Activated naive CD8-positive, alpha-beta T cell treated with anti-CD3 and anti-CD28 coated beads, Interleukin-2, amount 10 ng/mL, durations not matched to agents 7 days and 5 days (primary cell): ENCODE measurements around the gene CXorf66. TPM values are rescaled to one million over a fixed set of nuclear protein-coding genes. Genes with fewer than 3 reads are reported as not detected.
"Not testable (repeated sequence)": the region's sequence is repeated elsewhere in the genome, so short reads cannot be mapped to it uniquely, and the experiment has no call there.

Source experiments
- ATAC-seq: fragments of 150-1000 bp; cut with Tn5 transposase; one replicate; pipeline ENCODE4 v1.10.0; 2021; ENCODE audit warnings: low read depth, moderate library complexity
- POLR2A ChIA-PET: fragments of 350-600 bp; sonication (Branson Sonifier 250); formaldehyde crosslinking; loops from one replicate; lab custom pipeline; 2021; ENCODE audit warnings: antibody characterized with exemption; lab: Charles Lee
- DNase-seq: peaks from one replicate; pipeline ENCODE4 v3.0.0; 2021
- H3K27ac Mint-ChIP-seq: one replicate; pipeline ENCODE4 v1.8.0; 2022; ENCODE audit warnings: mild to moderate bottlenecking, mixed read lengths
- H3K27me3 Mint-ChIP-seq: one replicate; pipeline ENCODE4 v1.8.0; 2022; ENCODE audit warnings: mild to moderate bottlenecking, moderate library complexity, mixed read lengths
- H3K36me3 Mint-ChIP-seq: one replicate; pipeline ENCODE4 v1.8.0; 2021; ENCODE audit warnings: mild to moderate bottlenecking, mixed read lengths
- H3K4me1 Mint-ChIP-seq: one replicate; pipeline ENCODE4 v1.8.0; 2021; ENCODE audit warnings: mixed read lengths
- H3K4me3 Mint-ChIP-seq: one replicate; pipeline ENCODE4 v1.8.0; 2022; ENCODE audit warnings: mild to moderate bottlenecking, moderate library complexity, mixed read lengths
- H3K9me3 Mint-ChIP-seq: one replicate; pipeline ENCODE4 v1.8.0; 2021; ENCODE audit warnings: mixed read lengths
- total RNA-seq, 2 experiments: library from RNA; stranded (reverse); gene quantifications; one replicate each; pipeline ENCODE4 v1.2.3, GENCODE V29; 2021

CXorf66 gene
- total RNA-seq, 2 experiments from 2014 or later, result not detected

DNA sequence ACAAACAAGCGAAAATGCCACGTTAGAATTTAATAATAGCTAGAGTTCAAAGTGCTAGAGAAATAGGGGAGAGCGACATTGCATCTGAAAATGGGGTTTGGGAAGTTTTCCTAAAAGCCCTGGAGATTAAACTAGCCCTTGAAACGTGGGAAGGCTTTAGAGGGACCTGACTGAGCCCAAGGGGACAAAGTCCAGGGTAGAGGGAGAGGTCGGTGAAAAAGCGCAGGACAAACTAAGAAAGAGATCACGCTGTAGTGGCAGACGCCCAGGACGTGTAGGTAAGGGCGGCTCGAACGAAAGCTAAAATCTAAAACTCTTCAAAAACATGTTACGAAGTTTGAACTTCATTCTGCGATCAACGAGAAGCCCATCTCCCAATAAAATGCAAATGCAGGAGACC is 31.4 kb downstream of the CXorf66 start:
- H3K27me3 Mint-ChIP-seq, result no peaks in the 10 kb centered on the region
- H3K9me3 Mint-ChIP-seq, result no peaks in the 10 kb centered on the region
- POLR2A ChIA-PET, result interaction anchor here (0.6 kb wide), 1 partner anchor 123 kb away, joined by 3 read pairs; no protein-coding TSS in a partner anchor
- H3K4me1 Mint-ChIP-seq, result peaks cover 12% of the 10 kb centered on the region
- peak overlapping the region; percentile 98 for H3K27ac Mint-ChIP-seq
- no peak for ATAC-seq
- no peak for DNase-seq
- peak overlapping the region; percentile 90 for H3K4me3 Mint-ChIP-seq
- H3K36me3 Mint-ChIP-seq, result peaks cover 3% of the 10 kb centered on the region

- ATAC-seq, result peak; percentile 77
- Mint-ChIP-seq H3K27me3 (no peaks in the 10 kb centered on the region), H3K4me3 (peak within 1 kb of the TSS; percentile 90), H3K27ac (peak within 1 kb of the TSS; percentile 98), H3K36me3 (peaks cover 3% of the 10 kb centered on the region), H3K4me1 (peaks cover 12% of the 10 kb centered on the region), H3K9me3 (no peaks in the 10 kb centered on the region)
- peak; percentile 79 for DNase-seq
- POLR2A ChIA-PET, result no interaction called here
Measured at GRCh38 chrX:139932901-139933796, 32.2 kb downstream of the CXorf66 start, which contains the start of gene ATP11C. Gene ATP11C, minus strand, starts transcription at chrX:139933053. Its CDS starts 1,011 bp downstream, at chrX:139932042.

GRCh38 chrX:139932073-139932900 is 33.0 kb downstream of the CXorf66 start:
- POLR2A ChIA-PET, result interaction anchor here (1.1 to 1.2 kb wide), 2 partner anchors 9 to 194 kb away, joined by 3 read pairs; no protein-coding TSS in a partner anchor
- H3K36me3 Mint-ChIP-seq, result peaks cover 3% of the 10 kb centered on the region

DNA sequence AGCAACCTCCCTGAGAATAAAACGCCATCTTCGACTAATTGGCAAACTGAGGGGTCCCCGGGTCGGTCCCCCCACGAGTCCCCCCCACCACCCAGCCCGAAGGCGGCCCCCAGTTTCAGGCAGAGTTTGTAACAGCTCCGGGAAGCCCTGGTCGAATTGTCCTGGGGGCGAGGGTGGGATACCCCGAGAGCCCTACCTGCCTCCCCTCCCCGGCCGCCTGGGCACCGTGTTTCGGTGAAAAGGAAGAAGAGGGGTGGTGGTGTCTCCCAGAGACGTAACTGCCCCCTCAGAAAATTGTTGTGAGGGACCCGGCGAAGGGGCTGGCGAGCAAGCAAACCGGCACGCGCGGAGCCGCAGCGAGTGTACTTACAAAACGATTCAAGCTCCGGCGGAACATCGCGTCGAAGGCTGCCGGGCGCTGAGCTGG is 33.7 kb downstream of the CXorf66 start:
- POLR2A ChIA-PET, result interaction anchor here (1.1 to 1.2 kb wide), 2 partner anchors 9 to 193 kb away, joined by 3 read pairs; no protein-coding TSS in a partner anchor

More at GRCh38 chrX:139932073-139932900, 33.0 kb downstream of the CXorf66 start:
- Mint-ChIP-seq H3K9me3 (no peaks in the 10 kb centered on the region), H3K4me3 (peak overlapping the region; percentile 90), H3K27me3 (no peaks in the 10 kb centered on the region), H3K4me1 (peaks cover 12% of the 10 kb centered on the region), H3K27ac (peak overlapping the region; percentile 98)
- ATAC-seq, result peak; percentile 55
- DNase-seq, result peak; percentile 66

GRCh38 chrX:139930916-139931645 is 34.2 kb downstream of the CXorf66 start:
- Mint-ChIP-seq H3K36me3 (peaks cover 3% of the 10 kb centered on the region), H3K4me3 (peak overlapping the region; percentile 74), H3K4me1 (peaks cover 12% of the 10 kb centered on the region), H3K27me3 (no peaks in the 10 kb centered on the region), H3K9me3 (no peaks in the 10 kb centered on the region), H3K27ac (peak overlapping the region; percentile 70)
- POLR2A ChIA-PET, result interaction anchor here (1.1 to 1.2 kb wide), 2 partner anchors 8 to 192 kb away, joined by 3 read pairs; no protein-coding TSS in a partner anchor
- DNase-seq (peak; percentile 42), ATAC-seq (peak; percentile 15)

More for the DNA sequence above, 33.7 kb downstream of the CXorf66 start:
- Mint-ChIP-seq H3K4me3 (peak overlapping the region; percentile 74), H3K4me1 (peaks cover 12% of the 10 kb centered on the region), H3K9me3 (no peaks in the 10 kb centered on the region), H3K36me3 (peaks cover 3% of the 10 kb centered on the region), H3K27me3 (no peaks in the 10 kb centered on the region), H3K27ac (peak overlapping the region; percentile 70)
- ATAC-seq (no peak), DNase-seq (no peak)

DNA sequence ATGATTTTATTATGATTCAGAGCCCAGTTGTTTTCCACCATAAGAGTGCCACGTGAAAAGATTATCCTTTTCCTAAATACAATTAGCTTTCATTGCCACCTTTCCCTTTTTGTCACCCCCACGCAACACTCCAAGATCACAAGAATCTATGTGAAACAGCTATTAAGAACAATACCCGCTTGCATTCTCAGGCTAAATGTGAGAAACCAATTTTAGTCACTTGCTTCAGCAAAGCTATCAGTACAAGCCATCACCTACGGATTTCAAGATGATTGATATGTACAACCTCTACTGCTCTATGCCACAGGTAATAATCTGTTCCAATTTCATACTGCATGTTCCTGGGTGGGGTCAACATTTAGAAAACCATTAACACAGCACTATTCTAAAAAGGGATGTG is 34.9 kb downstream of the CXorf66 start:
- Mint-ChIP-seq H3K4me1 (peaks cover 16% of the 10 kb centered on the region), H3K36me3 (peaks cover 3% of the 10 kb centered on the region), H3K27ac (no peak overlapping the region), H3K4me3 (peak overlapping the region; percentile 74), H3K27me3 (no peaks in the 10 kb centered on the region), H3K9me3 (no peaks in the 10 kb centered on the region)
- ATAC-seq (no peak), DNase-seq (no peak)
- POLR2A ChIA-PET, result no interaction called here

GRCh38 chrX:139929876-139930275 is 35.4 kb downstream of the CXorf66 start:
- H3K27ac Mint-ChIP-seq, result no peak overlapping the region
- no peak for DNase-seq
- ATAC-seq, result no peak
- no peaks in the 10 kb centered on the region for H3K9me3 Mint-ChIP-seq
- POLR2A ChIA-PET, result no interaction called here
- peaks cover 3% of the 10 kb centered on the region for H3K36me3 Mint-ChIP-seq
- H3K4me3 Mint-ChIP-seq, result no peak overlapping the region
- peaks cover 17% of the 10 kb centered on the region for H3K4me1 Mint-ChIP-seq
- H3K27me3 Mint-ChIP-seq, result no peaks in the 10 kb centered on the region

DNA sequence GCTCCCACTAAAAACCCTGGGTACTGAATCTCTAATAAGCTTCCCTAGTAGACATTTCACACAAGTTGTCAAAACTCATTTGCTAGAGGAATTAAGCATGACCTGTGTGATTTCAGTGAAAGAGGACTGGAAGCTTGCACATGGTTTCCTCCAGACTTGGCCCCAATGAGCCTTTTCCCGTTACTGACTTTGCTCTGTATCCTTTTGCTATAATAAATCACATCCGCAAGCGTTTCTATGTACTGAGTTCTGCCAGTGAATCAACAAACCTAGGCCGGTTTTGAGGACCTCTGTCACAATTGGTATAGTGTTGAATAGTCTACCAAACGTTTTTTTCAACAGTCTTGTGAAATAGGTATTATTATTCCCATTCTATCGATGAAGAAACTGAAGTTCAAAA is 40.6 kb downstream of the CXorf66 start:
- H3K4me1 Mint-ChIP-seq, result peaks cover 11% of the 10 kb centered on the region
- POLR2A ChIA-PET, result no interaction called here
- DNase-seq, result no peak
- H3K27me3 Mint-ChIP-seq, result no peaks in the 10 kb centered on the region
- no peaks in the 10 kb centered on the region for H3K9me3 Mint-ChIP-seq
- peaks cover 14% of the 10 kb centered on the region for H3K36me3 Mint-ChIP-seq
- no peak for ATAC-seq
- no peak overlapping the region for H3K4me3 Mint-ChIP-seq
- H3K27ac Mint-ChIP-seq, result no peak overlapping the region

DNA sequence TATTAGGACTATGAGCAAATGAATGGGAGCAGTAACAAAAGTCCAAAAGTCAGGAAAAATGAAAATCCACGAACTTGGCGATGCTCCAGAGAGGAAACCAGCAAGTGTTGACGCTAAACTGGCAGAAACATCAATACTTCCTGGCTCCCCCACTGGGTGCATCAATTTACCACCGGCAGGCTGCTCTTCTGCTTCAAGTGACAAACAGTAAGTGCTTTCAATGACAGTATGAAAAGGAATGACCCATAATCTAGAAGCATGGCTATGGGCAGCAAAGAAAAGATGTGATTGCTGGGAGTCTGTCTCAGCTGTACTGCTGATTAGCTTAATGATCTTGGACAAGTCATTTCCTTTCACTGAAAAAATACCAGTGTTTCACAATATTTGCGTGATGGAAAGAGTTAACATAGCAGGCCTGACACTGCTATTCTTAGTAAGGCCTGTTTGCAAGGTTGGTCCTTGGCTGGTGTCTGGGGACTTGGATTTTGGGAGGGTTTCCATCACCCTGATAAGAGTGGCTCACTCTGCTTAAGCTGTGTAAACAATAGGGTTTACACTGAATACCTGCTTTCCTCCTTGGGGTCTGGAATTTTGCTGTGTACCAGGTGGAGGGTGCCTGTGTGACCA is 41.1 kb downstream of the CXorf66 start:
- no peak overlapping the region for H3K27ac Mint-ChIP-seq
- H3K27me3 Mint-ChIP-seq, result no peaks in the 10 kb centered on the region
- no peak for DNase-seq
- POLR2A ChIA-PET, result no interaction called here
- H3K36me3 Mint-ChIP-seq, result peaks cover 14% of the 10 kb centered on the region
- H3K4me3 Mint-ChIP-seq, result no peak overlapping the region
- H3K4me1 Mint-ChIP-seq, result peaks cover 10% of the 10 kb centered on the region
- H3K9me3 Mint-ChIP-seq, result no peaks in the 10 kb centered on the region
- ATAC-seq, result no peak

GRCh38 chrX:139921142-139921541 is 44.2 kb downstream of the CXorf66 start:
- H3K36me3 Mint-ChIP-seq, result peaks cover 12% of the 10 kb centered on the region
- H3K4me3 Mint-ChIP-seq, ATAC-seq, H3K4me1 Mint-ChIP-seq, H3K27me3 Mint-ChIP-seq, POLR2A ChIA-PET, H3K27ac Mint-ChIP-seq, DNase-seq, H3K9me3 Mint-ChIP-seq: not testable (repeated sequence)

DNA sequence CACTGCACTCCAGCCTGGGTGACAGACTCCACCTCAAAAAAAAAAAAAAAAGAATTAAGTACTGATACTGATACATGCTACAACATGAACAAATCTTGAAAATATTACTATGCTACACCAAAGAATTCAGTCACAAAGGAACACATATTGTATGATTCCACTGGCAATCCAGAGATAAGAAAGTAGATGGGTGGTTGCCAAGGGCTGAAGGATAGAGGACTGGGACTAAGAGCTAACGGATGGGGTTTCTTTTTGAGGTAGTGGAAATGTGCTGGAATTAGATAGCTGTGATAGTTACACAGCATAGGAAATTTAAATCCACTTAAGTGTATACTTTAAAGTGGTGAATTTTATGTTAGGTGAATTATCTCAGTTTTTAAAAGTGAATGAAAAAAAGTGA is 45.0 kb downstream of the CXorf66 start:
- Mint-ChIP-seq H3K9me3 (no peaks in the 10 kb centered on the region), H3K27ac (peak overlapping the region; percentile 24), H3K4me1 (peaks cover 3% of the 10 kb centered on the region), H3K4me3 (no peak overlapping the region), H3K36me3 (peaks cover 12% of the 10 kb centered on the region), H3K27me3 (no peaks in the 10 kb centered on the region)
- DNase-seq (no peak), ATAC-seq (no peak)
- POLR2A ChIA-PET, result no interaction called here

DNA sequence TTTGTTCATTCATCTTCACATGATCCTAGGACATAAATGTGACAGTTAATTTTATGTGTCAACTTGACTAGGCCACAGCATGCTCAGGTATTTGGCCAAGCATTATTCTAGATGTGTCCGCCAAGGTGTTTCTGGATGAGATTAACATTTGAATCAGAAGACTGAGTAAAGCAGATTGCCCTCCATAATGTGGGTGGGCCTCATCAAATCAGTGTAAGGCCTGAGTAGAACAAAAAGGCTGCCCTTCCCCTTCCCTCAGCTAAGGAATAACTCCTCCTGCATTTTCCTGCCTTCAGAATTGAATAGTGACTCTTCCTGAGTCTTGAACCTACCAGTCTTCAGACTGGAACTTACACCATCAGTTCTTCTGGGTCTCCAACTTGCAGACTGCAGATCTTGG is 50.9 kb downstream of the CXorf66 start:
- POLR2A ChIA-PET, result no interaction called here
- no peaks in the 10 kb centered on the region for H3K9me3 Mint-ChIP-seq

More for the DNA sequence above, 50.9 kb downstream of the CXorf66 start:
- Mint-ChIP-seq H3K4me3 (no peak overlapping the region), H3K27ac (no peak overlapping the region), H3K36me3 (peaks cover 7% of the 10 kb centered on the region), H3K4me1 (peaks cover 6% of the 10 kb centered on the region), H3K27me3 (no peaks in the 10 kb centered on the region)
- DNase-seq, result no peak
- ATAC-seq, result no peak
